Uterus (tissue), 2 donors: ENCODE results near the gene SLC4A2.
"Not testable (repeated sequence)": the region's sequence is repeated elsewhere in the genome, so short reads cannot be mapped to it uniquely, and the experiment has no call there.

Source experiments
- CTCF ChIP-seq, 4 experiments: fragments of 200-600 bp in 2 of 4; fragments of 450-650 bp in 2 of 4; sonication (generic) in 2 of 4; IDR thresholded peaks; one replicate each; pipeline ENCODE4 v1.5.1; 2016 to 2019; ENCODE audit warnings: antibody characterized with exemption in 4 of 4, mild to moderate bottlenecking in 2 of 4, moderate library complexity in 1 of 4
- POLR2A ChIP-seq, 2 donors: fragments of 450-650 bp; IDR thresholded peaks; one replicate each; pipeline ENCODE4 v1.6.1; 2016; ENCODE audit warnings: antibody characterized with exemption in 2 of 2, mild to moderate bottlenecking in 1 of 2, moderate library complexity in 1 of 2

- TF ChIP-seq POLR2A, CTCF (IDR thresholded peaks at IDR 0.05): not testable (repeated sequence)
These were observed 31.7 kb upstream of the SLC4A2 start for GRCh38 chr7:151027728-151028130.
